HG02973 (cell line): ENCODE measurements around the gene UBAC2.
A peak's percentile ranks its signal among the peaks of the same experiment; 100 is the strongest.

Source experiments
- ATAC-seq: cut with Tn5 transposase; IDR thresholded peaks from one replicate; pipeline ENCODE4 v1.9.1; 2021; ENCODE audit warnings: moderate library complexity; ENCODE audit not compliant: unreplicated experiment

UBAC2 gene

GRCh38 chr13:99266827-99267226 lies 66.2 kb downstream of the UBAC2 start:
- ATAC-seq: no peak

GRCh38 chr13:99267927-99268326 lies 67.3 kb downstream of the UBAC2 start:
- ATAC-seq: no peak

- ATAC-seq: no peak
Measured at GRCh38 chr13:99268822-99269221, 68.2 kb downstream of the UBAC2 start.

- peak; percentile 52 for ATAC-seq
Measured at GRCh38 chr13:99269627-99270241, 69.1 kb downstream of the UBAC2 start.

- ATAC-seq: no peak
Measured at GRCh38 chr13:99270518-99270917, 69.9 kb downstream of the UBAC2 start.

- no peak for ATAC-seq
Measured at GRCh38 chr13:99271249-99271648, 70.6 kb downstream of the UBAC2 start.

- no peak for ATAC-seq
Measured at GRCh38 chr13:99272481-99272880, 71.8 kb downstream of the UBAC2 start.

GRCh38 chr13:99273128-99273527 lies 72.5 kb downstream of the UBAC2 start:
- ATAC-seq: no peak

GRCh38 chr13:99275093-99275469 lies 74.4 kb downstream of the UBAC2 start:
- no peak for ATAC-seq

- no peak for ATAC-seq
Measured at GRCh38 chr13:99276706-99277105, 76.1 kb downstream of the UBAC2 start.

- ATAC-seq: no peak
Measured at GRCh38 chr13:99277629-99278028, 77.0 kb downstream of the UBAC2 start.

- ATAC-seq: no peak
Measured at GRCh38 chr13:99278200-99278599, 77.5 kb downstream of the UBAC2 start.

- ATAC-seq: no peak
Measured at GRCh38 chr13:99278843-99279242, 78.2 kb downstream of the UBAC2 start.

GRCh38 chr13:99279637-99280036 lies 79.0 kb downstream of the UBAC2 start:
- no peak for ATAC-seq

- ATAC-seq: no peak
Measured at GRCh38 chr13:99280166-99280565, 79.5 kb downstream of the UBAC2 start.

- ATAC-seq: peak; percentile 52
Measured at GRCh38 chr13:99281811-99282263, 81.2 kb downstream of the UBAC2 start.

- peak; percentile 68 for ATAC-seq
Measured at GRCh38 chr13:99282264-99283231, 81.9 kb downstream of the UBAC2 start.

- ATAC-seq: no peak
Measured at GRCh38 chr13:99285432-99286182, 85.0 kb downstream of the UBAC2 start.

- ATAC-seq: peak; percentile 7
Measured at GRCh38 chr13:99287551-99287950, 86.9 kb downstream of the UBAC2 start.

- peak; percentile 87 for ATAC-seq
Measured at GRCh38 chr13:99288089-99288488, 87.4 kb downstream of the UBAC2 start.

GRCh38 chr13:99289271-99289670 lies 88.6 kb downstream of the UBAC2 start:
- ATAC-seq: no peak
